ENCODE measurements around the gene NR6A1. TPM values are rescaled to one million over a fixed set of nuclear protein-coding genes. Genes with fewer than 3 reads are reported as not detected.

NR6A1 gene
- total and polyA plus RNA-seq, 2 of the 13 experiments (the other 11 are each of a cell fraction or from before 2014, with no cell fraction given), result 28.1 to 31.5 TPM

- TF ChIP-seq HNF1A (IDR thresholded peaks at IDR 0.05; ENCODE audit: low read depth) (no peak), HNF1A (CRISPR knock-in tag; IDR thresholded peaks at IDR 0.05; ENCODE audit: borderline replicate concordance) (no peak), ZNF562 (CRISPR knock-in tag; IDR thresholded peaks at IDR 0.05; ENCODE audit: borderline replicate concordance) (no peak), ZNF746 (CRISPR knock-in tag; IDR thresholded peaks at IDR 0.05) (no peak), ZBTB44 (CRISPR knock-in tag; IDR thresholded peaks at IDR 0.05) (no peak), TAF15 (IDR thresholded peaks at IDR 0.05; ENCODE audit: low read depth, low read length, poor library complexity, severe bottlenecking) (no peak), GABPB1 (CRISPR knock-in tag; IDR thresholded peaks at IDR 0.05) (no peak), SIX1 (CRISPR knock-in tag; IDR thresholded peaks at IDR 0.05; ENCODE audit: borderline replicate concordance) (no peak), MNT (IDR thresholded peaks at IDR 0.05) (no peak), IKZF4 (CRISPR knock-in tag; IDR thresholded peaks at IDR 0.05; ENCODE audit: borderline replicate concordance, low read depth, not compliant biosample characterization) (no peak), PLSCR1 (CRISPR knock-in tag; IDR thresholded peaks at IDR 0.05; ENCODE audit: borderline replicate concordance) (no peak), ZNF674 (CRISPR knock-in tag; IDR thresholded peaks at IDR 0.05; ENCODE audit: low read depth) (no peak), SMAD1 (CRISPR knock-in tag; IDR thresholded peaks at IDR 0.05; ENCODE audit: borderline replicate concordance, low read depth) (no peak), ZNF256 (CRISPR knock-in tag; conservative IDR thresholded peaks at IDR 0.05) (no peak), BATF2 (CRISPR knock-in tag; IDR thresholded peaks at IDR 0.05) (no peak), ZNF709 (CRISPR knock-in tag; IDR thresholded peaks at IDR 0.05) (no peak), PBX2 (CRISPR knock-in tag; IDR thresholded peaks at IDR 0.05) (no peak), CEBPB (IDR thresholded peaks at IDR 0.05; ENCODE audit: borderline replicate concordance, low read depth, low read length) (no peak), SETDB1 (CRISPR knock-in tag; IDR thresholded peaks at IDR 0.05; ENCODE audit: borderline replicate concordance) (no peak)
Measured at GRCh38 chr9:124617477-124618141, 153.5 kb downstream of the NR6A1 start (continued).
